GDM1 (cell line): ENCODE measurements around the gene FOXC2.

Experiments used
- DNase-seq: peaks from one replicate; lab custom pipeline; 2025; lab: John Stamatoyannopoulos, UW

The FOXC2 gene

DNA sequence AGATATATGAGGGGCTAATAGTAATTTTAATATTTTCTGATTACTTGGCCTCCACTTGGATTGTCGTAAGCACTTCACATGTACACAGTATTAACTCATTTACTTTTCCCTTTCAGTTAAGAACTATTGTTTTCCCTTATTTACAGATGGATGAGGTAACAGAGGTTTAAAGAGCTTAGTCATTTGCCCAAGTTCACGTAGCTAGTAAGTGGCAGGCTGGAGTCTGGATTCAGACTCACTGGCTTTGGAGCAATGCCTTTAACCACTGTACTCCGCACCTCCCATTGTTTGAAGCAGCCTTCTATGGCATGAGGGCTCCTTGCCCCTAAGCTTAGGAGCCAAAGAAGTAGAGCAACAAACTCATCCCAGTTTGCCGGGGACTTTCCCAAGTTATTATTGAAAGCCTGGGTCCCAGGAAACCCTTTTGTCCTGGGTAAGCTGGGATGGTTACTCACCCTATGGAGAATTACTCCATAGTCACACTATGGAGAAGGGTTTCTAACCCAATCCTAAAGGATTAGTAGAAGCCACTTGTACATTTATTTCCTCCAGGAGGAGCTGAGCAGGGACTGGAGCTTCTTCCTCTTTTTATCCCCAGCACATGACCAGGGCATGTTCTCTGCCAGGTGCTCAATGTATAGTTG, 24.0 kb downstream of the FOXC2 start:
- no peak for DNase-seq

DNA sequence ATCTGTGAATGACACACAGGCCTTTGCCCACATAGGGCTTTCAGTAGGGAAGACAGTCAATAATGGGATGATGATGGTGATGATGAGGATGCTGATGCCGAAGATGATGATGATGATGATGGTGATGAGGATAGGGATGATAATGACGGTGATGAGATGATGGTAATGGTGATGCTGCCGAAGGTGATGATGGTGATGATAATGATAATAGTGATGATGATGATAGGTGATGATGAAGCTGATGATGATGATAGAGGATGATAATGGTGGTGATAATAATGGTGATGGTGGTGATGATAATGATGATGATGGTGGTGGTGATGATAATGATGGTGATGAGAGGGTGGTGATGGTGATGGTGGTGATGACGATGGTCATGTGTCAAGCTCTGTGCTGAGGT, 24.6 kb downstream of the FOXC2 start:
- DNase-seq, result no peak

DNA sequence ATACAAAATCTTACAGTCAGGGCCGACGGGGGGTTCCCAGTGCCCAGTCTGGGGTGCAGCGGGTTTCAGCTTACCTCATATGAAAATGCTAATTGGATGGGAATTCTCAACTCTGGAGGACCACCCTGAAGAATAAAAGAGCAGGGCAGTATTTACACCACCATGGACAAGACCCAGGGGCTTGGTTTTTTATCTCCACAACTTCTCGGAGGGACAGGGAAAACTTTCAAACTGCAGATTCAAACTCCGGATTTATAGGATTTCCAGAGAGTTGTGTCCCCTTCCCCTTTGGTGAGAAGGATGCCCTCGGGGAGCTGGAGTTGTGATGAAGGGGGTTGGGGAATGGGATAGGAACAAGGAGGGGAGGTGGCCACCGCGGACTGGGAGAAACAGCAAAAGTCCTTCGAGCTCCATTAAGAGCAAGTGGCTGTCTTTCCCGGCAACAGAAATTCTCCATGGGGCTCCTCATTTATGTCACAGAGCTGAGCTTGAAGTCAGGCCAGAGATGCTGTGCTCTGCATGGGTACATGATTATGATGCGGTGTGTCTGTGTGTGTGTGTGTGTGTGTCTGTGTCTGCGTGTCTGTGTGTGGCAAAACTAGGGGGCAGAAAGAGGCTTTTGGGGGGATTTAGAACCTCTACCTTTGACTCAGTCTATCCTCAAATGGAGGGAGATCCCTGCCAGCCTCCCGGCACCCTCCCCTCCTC, 27.4 kb downstream of the FOXC2 start:
- DNase-seq, result no peak

DNA sequence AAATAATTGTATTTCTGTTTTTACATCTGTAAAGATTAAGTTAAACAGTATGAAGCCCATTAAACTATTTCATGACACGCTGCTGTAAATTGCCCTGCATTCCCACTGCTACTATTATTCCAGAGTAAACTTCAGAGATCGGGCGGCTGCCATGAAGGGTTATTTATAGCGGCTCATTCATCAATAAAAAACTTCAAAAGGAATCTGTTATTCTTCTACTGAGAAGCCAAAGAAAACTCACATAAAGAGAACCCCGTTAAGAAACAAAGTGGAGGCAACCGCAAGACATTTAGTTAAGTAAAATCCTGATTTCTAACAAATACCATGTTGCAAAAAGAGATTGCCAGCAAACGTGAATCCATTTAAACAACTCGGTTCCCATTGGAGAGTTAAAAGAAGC, 28.1 kb downstream of the FOXC2 start:
- no peak for DNase-seq

DNA sequence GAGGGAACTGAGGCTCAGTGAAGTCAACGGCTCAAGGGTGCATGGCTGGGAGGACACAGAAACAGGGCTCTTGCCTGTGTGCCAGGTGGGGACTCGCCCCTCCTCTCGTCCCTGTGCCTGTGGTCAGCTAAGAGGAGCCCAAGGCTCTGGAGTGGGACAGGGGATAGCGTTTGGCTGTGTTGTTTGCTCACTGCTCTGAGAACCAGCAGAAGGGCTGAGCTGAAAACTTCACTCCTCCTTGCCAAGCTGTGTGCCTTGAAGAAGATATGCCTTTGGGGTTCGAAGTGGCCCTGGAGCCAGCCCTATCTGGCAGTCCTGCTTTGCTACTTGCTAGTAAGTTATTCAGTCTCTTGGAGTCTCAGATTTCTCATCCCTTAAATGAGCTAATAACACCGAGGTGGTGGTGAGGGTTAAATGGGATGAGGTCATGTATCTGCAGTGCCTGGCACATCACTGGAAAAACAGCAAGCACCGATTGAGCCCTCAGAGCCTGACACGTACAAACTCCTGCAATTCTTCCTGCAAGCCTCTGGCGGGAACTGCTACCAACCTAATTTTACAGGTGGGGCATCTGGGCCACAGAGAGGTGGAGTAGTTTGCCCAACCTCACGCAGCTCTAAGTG, 29.5 kb downstream of the FOXC2 start:
- DNase-seq, result no peak

DNA sequence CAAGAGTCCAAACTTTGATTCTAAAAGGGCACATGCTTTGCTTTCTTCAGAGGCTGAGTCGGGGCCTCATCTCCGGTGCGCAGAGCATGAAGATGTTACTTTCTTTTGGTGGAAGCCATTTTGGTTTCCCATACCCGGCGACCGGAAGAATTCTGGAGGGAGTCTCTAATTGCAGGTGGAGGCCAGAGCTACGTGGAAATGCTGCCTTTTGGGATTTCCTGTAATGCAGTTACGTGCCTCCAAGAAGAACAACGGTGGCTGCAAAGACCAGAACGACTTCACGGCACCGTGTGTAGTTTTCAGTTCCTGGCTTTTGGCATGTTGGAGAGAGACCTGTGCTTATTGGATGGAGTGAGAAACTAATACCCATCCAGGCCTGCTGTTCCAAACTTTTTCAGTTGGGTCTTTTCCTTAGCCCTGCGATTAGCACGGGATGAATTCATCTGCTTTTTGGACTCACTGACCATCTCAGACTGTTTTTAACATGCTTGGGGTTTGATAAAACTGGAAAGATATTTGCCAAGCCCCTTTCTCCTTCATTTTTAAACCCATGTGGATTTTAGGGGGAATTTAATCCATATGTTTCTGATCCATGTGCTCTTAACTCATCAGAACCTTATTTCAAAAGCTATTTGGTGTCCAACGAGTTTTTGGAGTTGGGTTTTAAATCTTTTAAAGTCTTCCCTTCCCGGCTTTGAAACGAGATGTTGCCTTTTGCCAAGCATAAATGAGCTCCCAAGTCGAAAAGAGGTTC, 30.7 kb downstream of the FOXC2 start:
- no peak for DNase-seq

DNA sequence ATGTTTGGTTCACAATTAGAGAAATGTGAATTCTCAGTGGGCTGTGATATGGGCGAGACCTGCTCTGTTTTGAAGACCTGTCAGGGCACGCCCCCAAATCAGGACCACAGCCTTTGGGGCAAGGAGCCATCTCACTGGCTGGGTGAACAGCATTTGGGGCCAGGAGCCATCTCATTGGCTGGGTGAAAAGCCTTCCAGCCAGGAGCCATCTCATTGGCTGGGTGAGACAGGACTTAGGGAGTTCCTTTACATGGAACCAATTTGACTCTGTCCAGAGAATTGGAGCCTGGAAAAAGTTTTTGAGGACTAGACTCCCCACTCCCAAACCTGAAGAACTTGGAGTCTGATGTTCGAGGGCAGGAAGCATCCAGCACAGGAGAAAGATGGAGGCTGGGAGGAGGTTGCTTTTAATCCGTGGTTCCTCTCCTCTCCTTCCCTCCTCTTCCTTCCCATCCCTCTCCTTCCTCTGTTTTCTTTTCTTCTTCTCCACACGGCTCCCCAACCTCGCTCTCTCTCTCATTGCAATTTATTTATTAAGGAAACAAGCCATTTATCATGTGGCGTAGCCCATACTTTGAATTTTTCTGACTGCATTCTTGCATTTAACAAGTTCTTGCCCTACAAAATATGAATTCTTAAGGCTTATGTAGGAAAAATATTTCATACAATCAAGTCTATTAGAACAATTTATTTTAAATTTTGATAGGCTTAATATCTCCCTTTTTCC, 31.4 kb downstream of the FOXC2 start:
- DNase-seq, result no peak

DNA sequence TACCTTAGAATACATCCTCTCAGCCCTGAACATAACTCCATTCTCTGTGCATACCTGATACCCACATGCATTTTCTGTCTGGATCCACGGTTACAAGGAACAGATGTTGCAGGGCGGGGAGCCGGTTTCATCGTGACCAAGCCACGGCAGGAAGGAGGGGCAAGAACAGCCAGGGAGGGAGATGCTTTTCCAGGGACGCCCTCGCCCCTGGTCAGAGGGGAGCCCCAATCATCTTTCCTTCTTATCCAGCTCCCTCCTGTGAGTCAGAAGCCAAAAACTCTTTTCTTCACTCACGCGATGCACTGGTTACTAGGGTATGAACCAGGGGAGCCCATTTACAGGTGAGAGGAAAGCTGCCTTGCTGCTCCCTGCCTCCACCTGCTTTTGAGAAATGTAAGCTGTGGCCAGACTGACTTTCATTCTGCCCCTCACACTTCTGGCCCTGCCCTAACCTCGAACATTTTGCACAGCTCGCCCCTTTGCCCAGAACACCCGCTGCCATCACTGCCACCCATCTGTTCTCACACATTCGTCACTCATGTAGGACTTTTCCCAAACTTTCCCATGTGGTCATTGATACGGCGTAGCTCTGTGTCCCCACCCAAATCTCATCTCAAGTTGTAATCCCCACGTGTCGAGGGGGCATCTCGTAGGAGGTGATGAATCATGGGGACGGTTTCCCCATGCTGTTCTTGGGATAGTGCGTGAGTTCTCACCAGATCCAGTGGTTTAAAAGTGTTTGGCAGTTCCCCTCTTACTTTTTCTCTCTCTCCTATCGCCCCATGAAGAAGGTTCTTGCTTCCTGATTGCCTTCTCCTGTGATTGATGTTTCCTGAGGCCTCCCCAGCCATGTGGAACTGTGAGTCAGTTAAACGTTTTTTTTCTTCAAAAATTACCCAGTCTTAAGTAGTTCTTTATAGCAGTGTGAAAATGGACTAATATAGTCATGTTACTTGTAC, 32.3 kb downstream of the FOXC2 start:
- DNase-seq, result no peak

DNA sequence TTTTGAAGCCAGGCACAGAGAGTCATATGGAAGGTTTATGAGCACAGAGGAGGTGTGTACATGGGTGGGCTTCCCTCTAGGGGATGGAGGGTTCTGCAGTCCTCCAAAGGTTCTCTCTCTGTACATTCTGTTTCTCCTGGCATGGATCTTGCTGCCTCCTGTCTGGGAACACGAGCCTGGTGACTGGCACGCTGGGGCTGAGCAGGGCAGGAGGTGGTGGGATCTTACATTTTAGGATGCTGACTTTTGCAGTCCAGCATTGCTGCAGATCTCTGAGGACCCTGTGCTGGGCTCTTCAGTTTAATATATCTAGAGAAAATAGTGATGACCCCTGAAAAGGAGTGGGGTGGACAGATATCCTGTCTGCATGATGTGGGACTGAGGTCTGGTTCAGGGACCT, 34.7 kb downstream of the FOXC2 start:
- no peak for DNase-seq

DNA sequence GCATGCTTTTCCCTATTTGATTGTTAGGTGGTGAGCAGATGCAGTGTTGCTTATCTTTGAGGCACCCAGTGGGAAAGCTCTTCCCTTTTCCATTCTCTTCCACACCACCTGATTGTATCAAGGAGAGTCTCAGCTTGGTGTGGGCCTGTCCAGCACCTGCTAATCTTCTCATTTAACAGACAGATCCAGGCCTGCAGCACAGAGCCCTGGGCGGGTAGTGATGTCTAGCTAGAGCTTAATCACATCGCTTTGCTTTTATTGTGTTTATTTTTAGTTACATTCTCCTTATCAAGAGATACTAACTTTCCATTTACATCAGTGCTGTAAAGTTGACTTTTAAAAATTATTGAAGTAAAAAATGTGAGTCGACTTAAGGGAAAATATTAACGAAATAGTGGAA, 35.9 kb downstream of the FOXC2 start:
- DNase-seq, result no peak

DNA sequence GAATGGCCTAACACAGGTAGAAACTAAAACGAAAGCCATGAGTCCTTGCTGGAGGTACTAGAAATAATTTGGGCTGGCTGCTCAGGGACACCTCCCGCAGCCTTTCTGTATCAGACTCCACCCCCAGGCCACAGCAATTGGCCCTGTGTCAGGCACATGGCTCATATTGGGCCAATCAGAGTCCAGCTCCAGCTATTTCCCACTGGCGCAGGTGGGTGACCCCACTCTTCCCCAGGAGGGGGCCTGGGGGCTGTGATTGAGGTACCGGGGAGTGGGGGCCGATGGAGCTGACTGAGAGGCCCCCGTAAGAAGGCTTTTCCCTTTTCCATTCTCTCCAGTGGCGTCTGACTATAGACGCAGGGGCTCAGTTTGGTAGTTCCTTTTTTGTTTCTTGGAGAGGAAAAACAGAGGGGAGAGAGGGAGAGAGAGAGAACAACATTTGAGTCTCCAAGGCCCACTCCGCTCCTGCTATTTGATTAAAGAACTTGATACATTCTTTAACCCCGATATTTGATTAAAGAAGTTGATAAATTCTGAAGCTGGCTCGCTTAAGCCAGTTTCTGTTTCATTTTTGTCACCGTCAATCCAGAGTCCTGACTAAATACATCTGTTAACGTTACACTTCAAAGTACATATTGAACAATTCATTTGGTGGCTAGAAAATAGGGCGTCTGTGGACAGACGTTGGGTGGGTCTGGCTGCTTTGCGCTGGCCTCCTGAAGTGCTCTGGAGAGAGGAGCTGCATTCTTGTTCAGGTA, 38.0 kb downstream of the FOXC2 start:
- DNase-seq, result no peak

DNA sequence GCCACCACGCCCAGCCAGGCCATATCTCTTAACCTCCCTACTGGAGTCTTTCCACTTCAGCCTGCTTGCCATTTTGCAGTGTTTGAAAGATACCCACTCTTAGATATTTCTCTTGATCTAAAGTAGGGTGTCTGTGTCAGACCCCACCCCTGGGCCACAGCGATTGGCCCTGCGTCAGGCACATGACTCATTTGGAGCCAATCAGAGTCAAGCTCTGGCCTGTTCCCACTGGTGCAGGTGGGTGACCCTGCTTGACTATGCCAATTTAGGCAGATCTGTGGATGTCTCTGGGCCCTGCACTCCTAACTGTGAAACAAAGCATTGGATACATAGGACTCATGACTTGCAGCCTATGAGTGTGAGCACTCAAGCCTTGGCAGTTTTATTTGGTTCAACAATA, 39.3 kb downstream of the FOXC2 start:
- no peak for DNase-seq

DNA sequence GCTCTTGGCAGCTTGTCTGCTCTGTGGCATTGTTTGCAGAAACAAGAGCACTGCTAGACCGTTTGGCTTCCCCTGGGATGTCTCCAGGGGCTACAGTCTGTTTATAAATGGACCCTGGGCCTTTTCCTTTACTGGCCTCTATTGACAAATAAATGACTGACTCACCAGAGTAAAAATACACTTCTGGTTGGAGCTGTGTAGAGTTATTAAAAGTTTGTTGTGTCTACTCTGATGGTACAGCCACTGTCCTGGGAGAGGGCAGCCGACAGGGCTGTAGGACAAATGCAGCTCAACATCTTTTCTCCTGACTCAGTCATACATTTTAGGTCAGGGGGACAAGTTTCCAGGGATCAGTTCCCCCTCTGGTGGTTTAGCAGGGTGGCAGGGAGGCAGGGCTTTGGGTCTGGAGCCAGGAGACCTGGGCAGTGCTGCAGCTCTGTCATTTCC, 41.7 kb downstream of the FOXC2 start:
- DNase-seq, result no peak

DNA sequence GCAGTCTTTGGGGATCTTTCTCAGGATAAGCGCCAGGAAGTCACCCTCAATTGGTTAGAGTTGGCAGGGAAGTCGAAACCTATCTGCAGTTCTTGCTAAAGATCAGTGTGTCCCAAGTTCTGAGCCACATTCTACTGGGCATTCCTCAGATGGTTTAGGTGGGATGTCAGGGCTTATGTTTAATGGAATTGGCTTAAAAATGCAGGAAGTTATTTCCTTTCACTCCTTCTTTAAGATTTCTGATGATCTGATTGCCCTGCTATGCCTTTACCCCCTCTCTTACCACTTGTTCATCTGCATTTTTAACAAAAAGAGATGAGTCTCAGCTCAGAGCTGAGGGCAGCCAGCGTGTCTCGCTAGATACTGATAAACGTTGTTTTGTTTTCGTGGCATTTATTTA, 42.5 kb downstream of the FOXC2 start:
- no peak for DNase-seq

DNA sequence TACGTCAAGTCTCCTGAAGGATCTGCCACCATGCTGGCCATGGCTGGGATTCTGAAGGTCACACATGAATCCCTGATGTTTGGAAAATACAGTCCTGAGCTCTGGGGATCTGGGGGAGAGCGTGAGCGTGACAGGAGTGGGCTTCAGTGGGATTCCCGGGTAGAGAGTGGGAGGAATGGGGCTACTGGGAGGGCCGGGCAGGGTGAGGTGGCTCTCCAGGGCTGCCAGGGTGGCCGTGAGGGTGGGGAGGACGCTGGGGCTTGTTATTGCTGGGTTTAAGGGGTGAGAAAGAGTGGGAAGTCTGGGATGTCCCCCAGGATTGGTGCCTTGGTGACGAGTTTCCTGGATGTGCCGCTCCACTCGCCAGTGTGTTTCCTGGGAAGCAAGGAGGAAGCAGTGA, 43.0 kb downstream of the FOXC2 start:
- DNase-seq, result no peak

DNA sequence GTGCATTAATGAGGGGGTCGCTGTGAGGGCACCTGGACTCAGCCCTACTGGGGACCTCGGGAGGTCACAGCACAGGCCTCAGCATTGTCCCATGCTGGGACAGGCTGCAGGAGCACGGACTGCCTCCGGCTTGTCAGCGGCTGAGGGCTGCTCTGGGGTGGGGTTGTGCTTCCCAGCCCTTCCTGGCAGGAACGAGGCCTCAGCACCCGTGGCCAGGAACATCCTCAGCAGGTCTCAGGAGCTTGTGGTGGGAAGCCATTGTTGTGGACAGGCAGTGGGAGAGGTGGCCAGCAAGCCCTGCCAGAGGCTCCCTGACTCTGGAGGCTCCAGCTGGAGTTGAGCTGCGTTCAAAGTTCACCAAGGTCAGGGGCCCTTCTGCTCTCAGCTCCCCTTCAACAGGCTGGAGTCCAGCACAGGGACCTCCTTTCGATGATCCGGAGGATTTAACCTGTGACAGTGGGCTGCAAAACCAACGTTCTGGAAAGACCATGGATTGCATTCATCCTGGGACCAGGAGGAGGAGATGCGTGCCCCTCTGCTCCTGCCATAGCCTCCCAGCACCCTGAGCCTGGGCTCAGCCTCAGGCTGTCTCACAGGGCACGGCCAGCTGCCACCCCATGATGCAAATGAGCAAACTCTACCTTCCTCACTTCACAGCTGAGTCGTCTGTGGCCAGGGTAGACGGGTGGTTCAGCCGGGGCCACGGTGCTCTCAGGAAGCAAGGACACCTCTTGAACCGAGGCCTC, 44.3 kb downstream of the FOXC2 start:
- DNase-seq, result no peak

DNA sequence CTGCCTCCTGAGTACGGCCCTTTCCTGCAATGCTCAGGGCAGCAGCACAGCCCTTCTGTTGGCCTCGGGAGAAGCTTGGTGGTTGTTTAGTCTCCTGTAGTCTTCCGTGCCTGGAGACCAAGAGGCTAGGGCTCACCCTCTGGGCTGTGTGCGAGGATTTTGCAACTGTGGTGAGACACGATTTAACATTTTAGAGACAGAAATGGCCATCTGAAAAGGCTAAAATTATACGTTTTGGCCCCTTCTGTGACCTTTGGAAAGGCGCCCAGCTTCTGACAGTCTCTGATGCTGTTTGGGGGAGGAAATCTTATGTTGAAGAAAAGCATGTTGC, 44.9 kb downstream of the FOXC2 start:
- DNase-seq, result no peak

DNA sequence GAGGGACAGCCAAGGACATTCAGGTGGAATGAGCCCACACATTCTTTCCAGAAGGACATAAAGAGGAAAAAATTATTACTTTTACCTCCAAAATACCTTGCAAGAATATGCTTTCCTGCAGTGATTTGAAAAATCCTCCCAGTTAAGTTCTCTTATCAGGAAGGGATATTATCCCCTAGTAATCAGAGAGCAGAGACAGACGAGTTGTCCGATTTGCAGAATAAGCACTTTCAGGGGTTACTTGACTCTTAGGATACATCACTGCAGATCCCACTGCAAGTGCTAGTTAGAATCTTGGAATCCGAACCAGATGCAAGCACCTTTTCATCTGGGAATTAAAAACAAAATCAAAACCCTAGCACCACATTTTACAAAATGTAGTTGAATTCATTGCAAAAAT, 45.3 kb downstream of the FOXC2 start:
- no peak for DNase-seq

DNA sequence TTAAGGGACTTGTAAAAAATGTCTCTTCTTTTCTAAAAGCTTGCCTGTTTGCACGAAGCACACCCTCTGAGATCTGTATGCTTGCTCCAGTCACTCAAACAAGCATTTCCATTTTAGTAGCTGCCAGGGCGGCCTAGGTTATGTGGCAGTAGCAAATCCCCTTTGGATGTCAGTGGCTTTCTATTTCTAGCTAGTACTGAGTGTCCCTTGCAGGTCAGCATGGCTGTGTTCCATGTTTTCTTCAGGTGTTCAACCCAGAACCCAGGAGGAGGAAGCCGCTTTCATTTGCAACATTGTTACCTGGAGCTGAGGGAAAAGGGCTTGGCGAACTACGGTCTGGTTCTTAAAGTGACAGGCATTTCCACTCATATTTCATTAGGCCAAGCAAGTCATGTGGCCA, 48.1 kb downstream of the FOXC2 start:
- no peak for DNase-seq

DNA sequence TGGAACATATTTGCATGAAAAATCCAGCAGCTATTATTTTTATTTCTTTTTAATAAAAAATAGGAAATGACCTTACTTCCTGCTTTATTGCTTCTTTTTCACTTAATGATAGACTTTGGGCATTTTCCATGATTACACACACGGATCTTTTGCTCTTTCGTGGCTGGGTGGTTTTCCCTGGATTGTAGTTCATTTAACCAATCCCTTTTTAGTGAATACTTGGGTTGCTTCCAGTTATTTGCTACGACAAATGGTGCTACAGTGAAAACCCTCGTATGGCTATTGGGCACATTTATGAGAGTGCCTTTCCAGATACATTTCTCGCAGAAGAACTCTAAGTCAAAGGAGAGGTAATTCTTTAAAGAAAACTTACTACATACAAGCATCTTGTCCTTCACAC, 50.3 kb downstream of the FOXC2 start:
- DNase-seq, result no peak
